Measurements from ENCODE around the gene CCDC91. TPM values are rescaled to one million over a fixed set of nuclear protein-coding genes. Genes with fewer than 3 reads are reported as not detected.

Gene CCDC91
- total RNA-seq, 6 donors from 2014 or later: 27.7 to 77.5 (median 30.2) TPM

DNA sequence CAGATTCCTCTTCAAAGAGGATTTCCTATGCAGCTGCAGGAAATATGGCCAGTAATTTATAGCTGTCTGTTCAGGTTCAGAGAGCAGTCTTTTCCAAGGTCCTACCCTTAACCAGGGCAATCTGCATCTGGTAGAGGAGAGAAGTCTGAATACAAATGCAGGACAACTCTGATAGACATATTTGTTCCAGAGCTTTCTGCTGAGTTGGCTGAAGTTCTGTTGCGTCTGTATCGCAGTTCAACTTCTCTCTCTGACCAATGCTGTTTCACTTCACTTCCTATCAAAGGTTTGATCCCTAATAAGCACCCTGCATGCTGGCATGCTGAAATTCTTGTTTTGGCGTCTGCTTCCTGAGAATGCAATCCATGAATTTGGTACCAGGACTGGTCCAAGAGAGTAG is 14.0 kb upstream of the CCDC91 start:
- H3K27me3 ChIP-seq: no peaks in the 10 kb centered on the region
- H3K27ac ChIP-seq: no peak overlapping the region
- H3K4me1 ChIP-seq: no peaks in the 10 kb centered on the region
- no peak overlapping the region for H3K4me3 ChIP-seq
- TF ChIP-seq, protein P1, sequence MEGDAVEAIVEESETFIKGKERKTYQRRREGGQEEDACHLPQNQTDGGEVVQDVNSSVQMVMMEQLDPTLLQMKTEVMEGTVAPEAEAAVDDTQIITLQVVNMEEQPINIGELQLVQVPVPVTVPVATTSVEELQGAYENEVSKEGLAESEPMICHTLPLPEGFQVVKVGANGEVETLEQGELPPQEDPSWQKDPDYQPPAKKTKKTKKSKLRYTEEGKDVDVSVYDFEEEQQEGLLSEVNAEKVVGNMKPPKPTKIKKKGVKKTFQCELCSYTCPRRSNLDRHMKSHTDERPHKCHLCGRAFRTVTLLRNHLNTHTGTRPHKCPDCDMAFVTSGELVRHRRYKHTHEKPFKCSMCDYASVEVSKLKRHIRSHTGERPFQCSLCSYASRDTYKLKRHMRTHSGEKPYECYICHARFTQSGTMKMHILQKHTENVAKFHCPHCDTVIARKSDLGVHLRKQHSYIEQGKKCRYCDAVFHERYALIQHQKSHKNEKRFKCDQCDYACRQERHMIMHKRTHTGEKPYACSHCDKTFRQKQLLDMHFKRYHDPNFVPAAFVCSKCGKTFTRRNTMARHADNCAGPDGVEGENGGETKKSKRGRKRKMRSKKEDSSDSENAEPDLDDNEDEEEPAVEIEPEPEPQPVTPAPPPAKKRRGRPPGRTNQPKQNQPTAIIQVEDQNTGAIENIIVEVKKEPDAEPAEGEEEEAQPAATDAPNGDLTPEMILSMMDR (IDR thresholded peaks at IDR 0.05): no peak
- TF ChIP-seq POLR2AphosphoS5 (IDR thresholded peaks at IDR 0.05) (no peak), EP300 (IDR thresholded peaks at IDR 0.05) (no peak), POLR2A (IDR thresholded peaks at IDR 0.05) (no peak)
- no peak for DNase-seq
- H3K36me3 ChIP-seq: no peaks in the 10 kb centered on the region
- WGBS, 2 donors: 83 to 86% methylated on average over 3 of the region's 3 CpGs
- ATAC-seq (ENCODE audit: low FRiP score in 2 of 2): no peak
- H3K9me3 ChIP-seq: no peaks in the 10 kb centered on the region

DNA sequence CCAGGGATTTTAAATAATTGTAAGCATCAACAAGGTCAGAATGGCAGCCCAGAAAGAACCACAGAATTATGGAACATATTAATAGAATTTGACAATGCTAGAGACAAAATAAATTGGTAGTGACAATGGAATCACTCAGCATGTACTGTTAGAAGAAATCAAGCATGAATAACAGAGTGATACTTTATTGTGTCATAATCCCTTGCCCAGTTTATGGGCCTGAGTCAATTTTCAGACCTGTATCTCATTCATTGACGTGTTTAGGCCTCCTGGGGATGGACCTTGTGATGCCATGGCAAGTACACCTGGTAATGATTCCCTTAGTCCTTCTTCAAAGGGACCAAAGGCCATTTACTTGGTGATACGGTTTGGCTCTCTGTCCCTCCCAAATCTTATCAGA is 12.8 kb upstream of the CCDC91 start:
- 87 to 94% methylated on average over 2 of the region's 2 CpGs for WGBS, 2 donors
- Histone ChIP-seq H3K4me1 (no peaks in the 10 kb centered on the region), H3K27ac (no peak overlapping the region), H3K4me3 (no peak overlapping the region), H3K36me3 (no peaks in the 10 kb centered on the region), H3K9me3 (no peaks in the 10 kb centered on the region), H3K27me3 (no peaks in the 10 kb centered on the region)
- TF ChIP-seq POLR2AphosphoS5 (IDR thresholded peaks at IDR 0.05) (no peak), POLR2A (IDR thresholded peaks at IDR 0.05) (no peak), EP300 (IDR thresholded peaks at IDR 0.05) (no peak)
- TF ChIP-seq, protein P1 (IDR thresholded peaks at IDR 0.05): no peak
- no peak for DNase-seq
- ATAC-seq (ENCODE audit: low FRiP score in 2 of 2): no peak

DNA sequence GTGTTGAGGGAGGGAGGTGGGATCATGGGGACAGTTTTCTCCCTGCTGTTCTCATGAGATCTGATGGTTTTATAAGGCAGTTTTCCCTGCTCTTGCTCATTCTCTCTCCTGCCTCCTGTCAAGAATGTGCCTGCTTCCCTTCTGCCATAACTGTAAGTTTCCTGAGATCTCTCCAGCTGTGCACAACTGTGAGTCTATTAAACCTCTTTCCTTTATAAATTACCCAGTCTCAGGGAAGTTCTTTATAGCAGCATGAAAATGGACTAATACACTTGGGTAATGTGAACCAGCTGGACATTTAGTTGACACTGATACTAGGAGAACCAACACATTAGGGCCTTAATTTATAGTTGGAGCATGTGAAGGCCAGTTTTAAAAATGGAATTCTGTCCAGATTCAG is 12.4 kb upstream of the CCDC91 start:
- H3K4me1 ChIP-seq: no peaks in the 10 kb centered on the region
- TF ChIP-seq POLR2AphosphoS5 (IDR thresholded peaks at IDR 0.05): no peak
- no peak for TF ChIP-seq EP300 (IDR thresholded peaks at IDR 0.05)
- TF ChIP-seq POLR2A (IDR thresholded peaks at IDR 0.05): no peak
- TF ChIP-seq, protein P1 (IDR thresholded peaks at IDR 0.05): no peak

DNA sequence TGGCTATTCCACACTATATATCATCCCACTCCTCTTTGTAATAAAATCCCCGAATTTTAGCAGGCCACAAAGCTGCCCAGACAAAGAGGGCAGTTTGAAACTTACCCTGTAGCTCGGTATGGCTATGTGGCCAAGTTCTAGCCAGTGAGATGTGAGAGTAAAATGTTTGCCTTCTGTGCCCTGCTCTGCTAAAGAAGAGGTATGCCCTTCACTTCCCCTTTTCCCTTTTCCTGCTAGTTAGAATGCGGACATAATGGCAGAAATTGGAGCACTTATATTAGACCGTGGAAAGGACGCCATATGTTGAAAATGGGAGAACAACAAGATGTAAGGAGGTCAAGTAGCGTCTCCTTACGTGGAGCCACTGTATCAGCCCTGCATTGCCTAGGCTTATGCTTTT is 11.5 kb upstream of the CCDC91 start:
- no peak overlapping the region for H3K27ac ChIP-seq
- no peak overlapping the region for H3K4me3 ChIP-seq
- no peak for TF ChIP-seq EP300 (IDR thresholded peaks at IDR 0.05)
- no peak for TF ChIP-seq POLR2AphosphoS5 (IDR thresholded peaks at IDR 0.05)
- TF ChIP-seq, protein P1 (IDR thresholded peaks at IDR 0.05): no peak
- no peak for TF ChIP-seq POLR2A (IDR thresholded peaks at IDR 0.05)
- ATAC-seq (ENCODE audit: low FRiP score in 2 of 2) (no peak), DNase-seq (no peak)
- no peaks in the 10 kb centered on the region for H3K27me3 ChIP-seq
- WGBS, 2 donors: 84 to 89% methylated on average over 7 of the region's 7 CpGs
- H3K9me3 ChIP-seq: no peaks in the 10 kb centered on the region
- H3K4me1 ChIP-seq: no peaks in the 10 kb centered on the region
- no peaks in the 10 kb centered on the region for H3K36me3 ChIP-seq

More for the DNA sequence above, 12.4 kb upstream of the CCDC91 start:
- H3K9me3 ChIP-seq: no peaks in the 10 kb centered on the region
- no peaks in the 10 kb centered on the region for H3K36me3 ChIP-seq
- ATAC-seq (ENCODE audit: low FRiP score in 2 of 2) (no peak), DNase-seq (no peak)
- H3K27me3 ChIP-seq: no peaks in the 10 kb centered on the region
- no peak overlapping the region for H3K4me3 ChIP-seq
- H3K27ac ChIP-seq: no peak overlapping the region

DNA sequence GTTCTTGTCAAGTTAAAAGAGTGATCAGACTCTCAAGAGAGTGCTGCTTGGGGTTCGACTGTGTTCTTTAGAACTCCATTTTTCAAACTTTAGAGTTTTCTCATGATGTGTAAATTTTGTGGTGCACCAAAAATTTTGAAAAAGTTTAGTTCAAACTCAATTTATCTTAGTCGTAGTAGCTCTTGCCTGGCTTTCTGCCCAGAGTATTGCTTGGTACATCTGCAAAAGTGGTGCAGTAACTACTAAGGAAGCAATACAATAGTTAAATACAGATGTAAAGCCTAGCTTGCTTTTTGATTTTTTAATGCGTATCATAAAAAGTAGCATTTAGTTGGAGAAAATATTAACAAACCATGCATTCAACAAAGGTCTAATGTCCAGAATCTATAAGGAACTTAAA is 9.5 kb upstream of the CCDC91 start:
- no peak for ATAC-seq (ENCODE audit: low FRiP score in 2 of 2)
- H3K27ac ChIP-seq: no peak overlapping the region
- TF ChIP-seq, protein P1 (IDR thresholded peaks at IDR 0.05): no peak
- TF ChIP-seq POLR2AphosphoS5 (IDR thresholded peaks at IDR 0.05) (no peak), EP300 (IDR thresholded peaks at IDR 0.05) (no peak), POLR2A (IDR thresholded peaks at IDR 0.05) (no peak)
- H3K36me3 ChIP-seq: no peaks in the 10 kb centered on the region
- no peaks in the 10 kb centered on the region for H3K4me1 ChIP-seq
- no peak for DNase-seq
- 69 to 82% methylated on average over 3 of the region's 3 CpGs for WGBS, 2 donors
- H3K9me3 ChIP-seq: no peaks in the 10 kb centered on the region
- no peak overlapping the region for H3K4me3 ChIP-seq
- H3K27me3 ChIP-seq: no peaks in the 10 kb centered on the region
